H1 (cell line): ENCODE data around the gene SKAP2. TPM values are rescaled to one million over a fixed set of nuclear protein-coding genes. Genes with fewer than 3 reads are reported as not detected.
A peak's percentile ranks its signal among the peaks of the same experiment; 100 is the strongest.

ENCODE experiments used
- ASH2L ChIP-seq: fragments of 200-600, 300-600 bp; sonication (generic); IDR thresholded peaks from one replicate; pipeline ENCODE4 v1.7.1; 2017; ENCODE audit warnings: low read length
- JUND ChIP-seq: IDR thresholded peaks from 2 replicates; pipeline ENCODE4 v1.6.1; 2011; ENCODE audit warnings: mild to moderate bottlenecking, improper control_type of control experiment, low read length
- MAFK ChIP-seq: IDR thresholded peaks from 2 replicates; pipeline ENCODE4 v1.6.1; 2012; ENCODE audit warnings: low read depth, mild to moderate bottlenecking, improper control_type of control experiment, low read length
- PHF8 ChIP-seq: fragments of 200-600 bp; sonication (generic); conservative IDR thresholded peaks from 2 replicates; pipeline ENCODE4 v1.7.1; 2012; ENCODE audit warnings: low read depth, mild to moderate bottlenecking, inconsistent platforms, low read length, moderate library complexity
- SAP30 ChIP-seq: fragments of 300-600 bp; sonication (generic); IDR thresholded peaks from 2 replicates; pipeline ENCODE4 v1.7.1; 2012; ENCODE audit warnings: low read length, moderate library complexity, mild to moderate bottlenecking, inconsistent platforms; ENCODE audit not compliant: insufficient read depth, insufficient replicate concordance
- SIRT6 ChIP-seq: IDR thresholded peaks from one replicate; pipeline ENCODE4 v1.7.1; 2012; ENCODE audit warnings: low read length, inconsistent platforms
- TAF1 ChIP-seq: IDR thresholded peaks from 2 replicates; pipeline ENCODE4 v1.6.1; 2011; ENCODE audit warnings: mild to moderate bottlenecking, low read depth, low read length
- TBP ChIP-seq: IDR thresholded peaks from 2 replicates; pipeline ENCODE4 v1.6.1; 2011; ENCODE audit warnings: low read depth, low read length, improper control_type of control experiment
- TCF12 ChIP-seq: IDR thresholded peaks from 2 replicates; pipeline ENCODE4 v1.6.1; 2011; ENCODE audit warnings: low read depth, mild to moderate bottlenecking, low read length
- polyA plus RNA-seq, 7 experiments: library from polyadenylated mRNA; depleted of rRNA in 3 of 7; stranded (reverse) in 5 of 7; unstranded in 2 of 7; fragments of >200 nt in 5 of 7; fragments of 200-250 nt in 2 of 7; gene quantifications; 1 replicate in 5 of 7; 2 replicates in 1 of 7; 4 replicates in 1 of 7; pipeline versions ENCODE4 v1.2.1 to v1.2.3, GENCODE V29; 2011 to 2013; ENCODE audit warnings: missing spikeins in 2 of 7, mixed read lengths in 2 of 7
- total RNA-seq: library from RNA; stranded (reverse); fragmentation: NEBNext Ultra II Directional; extraction: Animal tissue kit (Norgen Biotek cat#: 25700); gene quantifications from 2 replicates; pipeline ENCODE4 v1.2.1, GENCODE V29; 2021
- TF ChIP-seq, protein P1 (sequence below): fragments of 300-600 bp; sonication (generic); IDR thresholded peaks from 2 replicates; pipeline ENCODE4 v1.7.1; 2012; ENCODE audit warnings: low read length, moderate library complexity, mild to moderate bottlenecking, inconsistent platforms; ENCODE audit not compliant: insufficient replicate concordance

SKAP2 gene
- total and polyA plus RNA-seq, 2 of the 8 experiments (the other 6 are each of a cell fraction or from before 2014, with no cell fraction given): 0.53 to 5.1 TPM

DNA sequence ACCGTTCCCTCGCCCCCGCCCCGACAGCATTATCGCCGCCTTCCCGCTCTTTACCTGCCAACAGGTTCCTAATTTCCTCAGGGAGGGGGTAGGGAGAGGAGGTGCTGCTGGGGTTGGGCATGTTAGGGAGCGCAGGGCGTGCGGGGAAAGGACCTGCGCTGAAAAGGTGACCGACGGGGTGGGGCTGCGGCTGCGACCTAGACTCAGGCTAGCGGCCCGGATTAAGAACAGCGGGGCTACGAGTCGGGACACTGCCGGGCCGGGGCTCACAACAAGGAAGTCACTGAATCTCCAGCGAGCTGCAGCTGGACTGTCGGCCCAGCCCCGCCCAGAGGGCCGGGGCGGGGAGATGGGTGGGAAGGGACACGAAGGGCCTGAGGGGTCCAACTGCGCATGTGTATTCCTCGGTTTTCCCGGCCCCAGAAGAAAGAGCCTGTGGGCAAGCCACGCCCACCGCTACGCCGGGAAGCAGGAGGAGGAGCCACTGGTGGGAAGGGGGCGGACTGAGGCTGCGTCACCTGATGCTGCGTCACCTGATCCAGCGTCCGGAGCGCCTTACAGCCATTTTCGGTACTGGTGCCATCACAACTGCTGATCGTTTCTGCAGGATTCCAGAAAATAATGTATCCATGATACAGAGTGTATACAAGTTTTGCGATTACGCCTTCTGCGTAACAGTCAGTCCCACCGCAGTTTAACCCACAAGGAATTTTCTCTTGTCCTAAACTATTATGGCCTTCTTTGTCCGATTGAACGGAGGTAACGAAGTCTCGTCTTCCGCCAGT, at the start of gene SKAP2 (continued):
- TF ChIP-seq, protein P1, sequence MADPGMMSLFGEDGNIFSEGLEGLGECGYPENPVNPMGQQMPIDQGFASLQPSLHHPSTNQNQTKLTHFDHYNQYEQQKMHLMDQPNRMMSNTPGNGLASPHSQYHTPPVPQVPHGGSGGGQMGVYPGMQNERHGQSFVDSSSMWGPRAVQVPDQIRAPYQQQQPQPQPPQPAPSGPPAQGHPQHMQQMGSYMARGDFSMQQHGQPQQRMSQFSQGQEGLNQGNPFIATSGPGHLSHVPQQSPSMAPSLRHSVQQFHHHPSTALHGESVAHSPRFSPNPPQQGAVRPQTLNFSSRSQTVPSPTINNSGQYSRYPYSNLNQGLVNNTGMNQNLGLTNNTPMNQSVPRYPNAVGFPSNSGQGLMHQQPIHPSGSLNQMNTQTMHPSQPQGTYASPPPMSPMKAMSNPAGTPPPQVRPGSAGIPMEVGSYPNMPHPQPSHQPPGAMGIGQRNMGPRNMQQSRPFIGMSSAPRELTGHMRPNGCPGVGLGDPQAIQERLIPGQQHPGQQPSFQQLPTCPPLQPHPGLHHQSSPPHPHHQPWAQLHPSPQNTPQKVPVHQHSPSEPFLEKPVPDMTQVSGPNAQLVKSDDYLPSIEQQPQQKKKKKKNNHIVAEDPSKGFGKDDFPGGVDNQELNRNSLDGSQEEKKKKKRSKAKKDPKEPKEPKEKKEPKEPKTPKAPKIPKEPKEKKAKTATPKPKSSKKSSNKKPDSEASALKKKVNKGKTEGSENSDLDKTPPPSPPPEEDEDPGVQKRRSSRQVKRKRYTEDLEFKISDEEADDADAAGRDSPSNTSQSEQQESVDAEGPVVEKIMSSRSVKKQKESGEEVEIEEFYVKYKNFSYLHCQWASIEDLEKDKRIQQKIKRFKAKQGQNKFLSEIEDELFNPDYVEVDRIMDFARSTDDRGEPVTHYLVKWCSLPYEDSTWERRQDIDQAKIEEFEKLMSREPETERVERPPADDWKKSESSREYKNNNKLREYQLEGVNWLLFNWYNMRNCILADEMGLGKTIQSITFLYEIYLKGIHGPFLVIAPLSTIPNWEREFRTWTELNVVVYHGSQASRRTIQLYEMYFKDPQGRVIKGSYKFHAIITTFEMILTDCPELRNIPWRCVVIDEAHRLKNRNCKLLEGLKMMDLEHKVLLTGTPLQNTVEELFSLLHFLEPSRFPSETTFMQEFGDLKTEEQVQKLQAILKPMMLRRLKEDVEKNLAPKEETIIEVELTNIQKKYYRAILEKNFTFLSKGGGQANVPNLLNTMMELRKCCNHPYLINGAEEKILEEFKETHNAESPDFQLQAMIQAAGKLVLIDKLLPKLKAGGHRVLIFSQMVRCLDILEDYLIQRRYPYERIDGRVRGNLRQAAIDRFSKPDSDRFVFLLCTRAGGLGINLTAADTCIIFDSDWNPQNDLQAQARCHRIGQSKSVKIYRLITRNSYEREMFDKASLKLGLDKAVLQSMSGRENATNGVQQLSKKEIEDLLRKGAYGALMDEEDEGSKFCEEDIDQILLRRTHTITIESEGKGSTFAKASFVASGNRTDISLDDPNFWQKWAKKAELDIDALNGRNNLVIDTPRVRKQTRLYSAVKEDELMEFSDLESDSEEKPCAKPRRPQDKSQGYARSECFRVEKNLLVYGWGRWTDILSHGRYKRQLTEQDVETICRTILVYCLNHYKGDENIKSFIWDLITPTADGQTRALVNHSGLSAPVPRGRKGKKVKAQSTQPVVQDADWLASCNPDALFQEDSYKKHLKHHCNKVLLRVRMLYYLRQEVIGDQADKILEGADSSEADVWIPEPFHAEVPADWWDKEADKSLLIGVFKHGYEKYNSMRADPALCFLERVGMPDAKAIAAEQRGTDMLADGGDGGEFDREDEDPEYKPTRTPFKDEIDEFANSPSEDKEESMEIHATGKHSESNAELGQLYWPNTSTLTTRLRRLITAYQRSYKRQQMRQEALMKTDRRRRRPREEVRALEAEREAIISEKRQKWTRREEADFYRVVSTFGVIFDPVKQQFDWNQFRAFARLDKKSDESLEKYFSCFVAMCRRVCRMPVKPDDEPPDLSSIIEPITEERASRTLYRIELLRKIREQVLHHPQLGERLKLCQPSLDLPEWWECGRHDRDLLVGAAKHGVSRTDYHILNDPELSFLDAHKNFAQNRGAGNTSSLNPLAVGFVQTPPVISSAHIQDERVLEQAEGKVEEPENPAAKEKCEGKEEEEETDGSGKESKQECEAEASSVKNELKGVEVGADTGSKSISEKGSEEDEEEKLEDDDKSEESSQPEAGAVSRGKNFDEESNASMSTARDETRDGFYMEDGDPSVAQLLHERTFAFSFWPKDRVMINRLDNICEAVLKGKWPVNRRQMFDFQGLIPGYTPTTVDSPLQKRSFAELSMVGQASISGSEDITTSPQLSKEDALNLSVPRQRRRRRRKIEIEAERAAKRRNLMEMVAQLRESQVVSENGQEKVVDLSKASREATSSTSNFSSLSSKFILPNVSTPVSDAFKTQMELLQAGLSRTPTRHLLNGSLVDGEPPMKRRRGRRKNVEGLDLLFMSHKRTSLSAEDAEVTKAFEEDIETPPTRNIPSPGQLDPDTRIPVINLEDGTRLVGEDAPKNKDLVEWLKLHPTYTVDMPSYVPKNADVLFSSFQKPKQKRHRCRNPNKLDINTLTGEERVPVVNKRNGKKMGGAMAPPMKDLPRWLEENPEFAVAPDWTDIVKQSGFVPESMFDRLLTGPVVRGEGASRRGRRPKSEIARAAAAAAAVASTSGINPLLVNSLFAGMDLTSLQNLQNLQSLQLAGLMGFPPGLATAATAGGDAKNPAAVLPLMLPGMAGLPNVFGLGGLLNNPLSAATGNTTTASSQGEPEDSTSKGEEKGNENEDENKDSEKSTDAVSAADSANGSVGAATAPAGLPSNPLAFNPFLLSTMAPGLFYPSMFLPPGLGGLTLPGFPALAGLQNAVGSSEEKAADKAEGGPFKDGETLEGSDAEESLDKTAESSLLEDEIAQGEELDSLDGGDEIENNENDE: no peak
- peak; percentile 80 for TF ChIP-seq PHF8
- TF ChIP-seq TBP: peak; percentile 68
- TF ChIP-seq ASH2L: peak; percentile 75
- no peak for TF ChIP-seq SIRT6
- TF ChIP-seq JUND: 0 out of 2 replicates have a peak, but pooled peaks have one; percentile 22
- TF ChIP-seq SAP30: no peak
- TF ChIP-seq TCF12: 0 out of 2 replicates have a peak, but pooled peaks have one; percentile 7
- TF ChIP-seq TAF1: peak; percentile 89
- TF ChIP-seq MAFK: no peak
